Endodermal cell (in vitro differentiated cells): ENCODE measurements around the gene PCA3. TPM values are rescaled to one million over a fixed set of nuclear protein-coding genes. Genes with fewer than 3 reads are reported as not detected.

Experiments used
- DNase-seq: peaks from one replicate; pipeline ENCODE4 v3.0.0-alpha.2; 2017
- H3K27ac ChIP-seq: 2 replicates; pipeline ENCODE4 v1.5.1; 2013; ENCODE audit warnings: mild to moderate bottlenecking, low read depth, low read length, moderate library complexity
- H3K27me3 ChIP-seq: 2 replicates; pipeline ENCODE4 v1.6.1; 2013; ENCODE audit warnings: mild to moderate bottlenecking, low read length, moderate library complexity; ENCODE audit not compliant: insufficient read depth, control insufficient read depth, poor library complexity, severe bottlenecking
- H3K36me3 ChIP-seq: 2 replicates; pipeline ENCODE4 v1.7.0; 2013; ENCODE audit warnings: mild to moderate bottlenecking, low read length, moderate library complexity; ENCODE audit not compliant: control insufficient read depth, insufficient read depth
- H3K4me1 ChIP-seq: one replicate; pipeline ENCODE4 v1.7.0; 2013; ENCODE audit warnings: low read length; ENCODE audit not compliant: control insufficient read depth, insufficient read depth
- H3K4me3 ChIP-seq: 2 replicates; pipeline ENCODE4 v1.5.1; 2013; ENCODE audit warnings: mild to moderate bottlenecking, low read length, moderate library complexity
- H3K9ac ChIP-seq: 2 replicates; pipeline ENCODE4 v1.6.1; 2013; ENCODE audit warnings: mild to moderate bottlenecking, low read length, moderate library complexity; ENCODE audit not compliant: poor library complexity, severe bottlenecking; ENCODE audit errors: extremely low read depth
- H3K9me3 ChIP-seq: 2 replicates; pipeline ENCODE4 v1.6.1; 2013; ENCODE audit warnings: mild to moderate bottlenecking, low read length, moderate library complexity; ENCODE audit not compliant: control insufficient read depth
- H3K27ac Mint-ChIP-seq: 2 replicates; pipeline ENCODE4 v1.8.0; 2020; ENCODE audit warnings: mixed read lengths
- H3K27me3 Mint-ChIP-seq: 2 replicates; pipeline ENCODE4 v1.8.0; 2021; ENCODE audit warnings: mild to moderate bottlenecking, mixed read lengths; ENCODE audit not compliant: insufficient read depth
- H3K36me3 Mint-ChIP-seq: 2 replicates; pipeline ENCODE4 v1.8.0; 2020; ENCODE audit warnings: low read depth, mixed read lengths
- H3K4me1 Mint-ChIP-seq: 2 replicates; pipeline ENCODE4 v1.8.0; 2020; ENCODE audit warnings: mixed read lengths
- H3K4me3 Mint-ChIP-seq: 2 replicates; pipeline ENCODE4 v1.8.0; 2020; ENCODE audit warnings: mild to moderate bottlenecking, moderate library complexity, mixed read lengths
- H3K9me3 Mint-ChIP-seq: 2 replicates; pipeline ENCODE4 v1.8.0; 2020; ENCODE audit warnings: mild to moderate bottlenecking, mixed read lengths
- CTCF ChIP-seq: fragments of 200-600 bp; sonication (generic); conservative IDR thresholded peaks from 2 replicates; pipeline ENCODE4 v1.5.0; 2021; ENCODE audit warnings: antibody characterized with exemption, mild to moderate bottlenecking
- WGBS, 2 experiments: methylation state at CpG; one replicate each; pipeline versions ENCODE4 v1.1.5 to v1.1.7; 2013; ENCODE audit warnings: missing lambda C conversion rate in 2 of 2, mixed read lengths in 1 of 2; ENCODE audit not compliant: insufficient coverage in 1 of 2, insufficient read length in 1 of 2; 5-methylcytosine and 5-hydroxymethylcytosine counted together
- total RNA-seq, 2 donors: library from RNA; stranded (reverse); fragmentation: NEBNext Ultra II Directional in 1 of 2; extraction: Animal tissue kit (Norgen Biotek cat#: 25700) in 1 of 2; gene quantifications; 2 replicates in 1 of 2; 3 replicates in 1 of 2; pipeline ENCODE4 v1.2.1, GENCODE V29; 2021

The PCA3 gene
- total RNA-seq, 2 donors from 2014 or later, result not detected

- H3K4me3 ChIP-seq, result no peak overlapping the region
- no peak overlapping the region for H3K27ac Mint-ChIP-seq
- H3K27me3 Mint-ChIP-seq, result no peaks in the 10 kb centered on the region
- no peaks in the 10 kb centered on the region for H3K9me3 ChIP-seq
- no peak overlapping the region for H3K4me3 Mint-ChIP-seq
- H3K9ac ChIP-seq, result no peak overlapping the region
- H3K27me3 ChIP-seq, result no peaks in the 10 kb centered on the region
- H3K36me3 Mint-ChIP-seq, result no peaks in the 10 kb centered on the region
- H3K4me1 ChIP-seq, result no peaks in the 10 kb centered on the region
- H3K4me1 Mint-ChIP-seq, result no peaks in the 10 kb centered on the region
- no peak for TF ChIP-seq CTCF
- no peaks in the 10 kb centered on the region for H3K36me3 ChIP-seq
- no peaks in the 10 kb centered on the region for H3K9me3 Mint-ChIP-seq
- DNase-seq, result no peak
- no peak overlapping the region for H3K27ac ChIP-seq
- WGBS, 2 experiments, result 87 to 89% methylated on average over 4 of the region's 4 CpGs
Measured at GRCh38 chr9:76725011-76725546, 39.2 kb upstream of the PCA3 start.

- Histone ChIP-seq H3K27me3 (no peaks in the 10 kb centered on the region), H3K4me3 (no peak overlapping the region), H3K36me3 (no peaks in the 10 kb centered on the region), H3K9me3 (no peaks in the 10 kb centered on the region), H3K4me1 (no peaks in the 10 kb centered on the region), H3K27ac (no peak overlapping the region), H3K9ac (no peak overlapping the region)
- no peaks in the 10 kb centered on the region for H3K27me3 Mint-ChIP-seq
- H3K4me1 Mint-ChIP-seq, result no peaks in the 10 kb centered on the region
- no peak for TF ChIP-seq CTCF
- WGBS, 2 experiments, result 72 to 81% methylated on average over 5 to 6 of the region's 6 CpGs
- no peaks in the 10 kb centered on the region for H3K36me3 Mint-ChIP-seq
- no peak overlapping the region for H3K27ac Mint-ChIP-seq
- DNase-seq, result no peak
- no peaks in the 10 kb centered on the region for H3K9me3 Mint-ChIP-seq
- no peak overlapping the region for H3K4me3 Mint-ChIP-seq
Measured at GRCh38 chr9:76725885-76726284, 38.4 kb upstream of the PCA3 start.

GRCh38 chr9:76729116-76729515 is 35.1 kb upstream of the PCA3 start:
- Mint-ChIP-seq H3K9me3 (no peaks in the 10 kb centered on the region), H3K4me1 (no peaks in the 10 kb centered on the region), H3K27ac (no peak overlapping the region), H3K36me3 (no peaks in the 10 kb centered on the region), H3K27me3 (no peaks in the 10 kb centered on the region), H3K4me3 (no peak overlapping the region)
- H3K4me1 ChIP-seq, result no peaks in the 10 kb centered on the region
- no peaks in the 10 kb centered on the region for H3K27me3 ChIP-seq
- no peaks in the 10 kb centered on the region for H3K36me3 ChIP-seq
- no peak for DNase-seq
- H3K27ac ChIP-seq, result no peak overlapping the region
- H3K9ac ChIP-seq, result no peak overlapping the region
- no peak for TF ChIP-seq CTCF
- no peak overlapping the region for H3K4me3 ChIP-seq
- 89% methylated on average over 3 of the region's 3 CpGs; no CpG with 5 or more reads in 1 of the 2 experiments for WGBS, 2 experiments
- H3K9me3 ChIP-seq, result no peaks in the 10 kb centered on the region
